ENCODE data around the gene APBA1. TPM values are rescaled to one million over a fixed set of nuclear protein-coding genes. Genes with fewer than 3 reads are reported as not detected.

APBA1 gene
- polyA plus RNA-seq, 3 donors, result 1.6 TPM; not detected in 2

GRCh38 chr9:69589156-69589555 lies 83.0 kb downstream of the APBA1 start:
- Histone ChIP-seq H3K9ac (ENCODE audit: insufficient read depth, low read length, poor library complexity, severe bottlenecking) (no peak overlapping the region), H2AFZ (ENCODE audit: insufficient read depth, low read depth, low read length, poor library complexity, severe bottlenecking) (no peak overlapping the region), H4K20me1 (ENCODE audit: insufficient read depth, low read length) (no peaks in the 10 kb centered on the region), H3K36me3 (replicated peaks in 1 of 2; ENCODE audit: control insufficient read depth in 1 of 2, insufficient read depth in 2 of 2, low read length in 2 of 2) (no peaks in the 10 kb centered on the region), H3K27me3 (ENCODE audit: control insufficient read depth in 2 of 2, insufficient read depth in 2 of 2, low read length in 2 of 2) (no peaks in the 10 kb centered on the region), H3K27ac (ENCODE audit: low read depth in 1 of 2, low read length in 2 of 2) (no peak overlapping the region), H3K79me2 (ENCODE audit: insufficient read depth, low read length) (no peaks in the 10 kb centered on the region), H3K4me1 (ENCODE audit: control insufficient read depth in 1 of 2, insufficient read depth in 2 of 2, low read length in 2 of 2) (no peaks in the 10 kb centered on the region), H3K4me3 (replicated peaks in 1 of 3; ENCODE audit: low read depth in 2 of 3, low read length in 3 of 3) (no peak overlapping the region), H3K4me2 (replicated peaks; ENCODE audit: extremely low read depth, low read length, poor library complexity, severe bottlenecking) (no peak overlapping the region), H3K9me3 (replicated peaks in 1 of 2; ENCODE audit: control insufficient read depth in 1 of 2, insufficient read depth in 1 of 2, low read length in 2 of 2) (no peaks in the 10 kb centered on the region)
- peaks cover 2 to 9% (median 5%) of the 10 kb centered on the region in 3 donors for H3K27me3 Mint-ChIP-seq (ENCODE audit: low read depth in 3 of 3)
- H3K9me3 Mint-ChIP-seq, result peaks cover 0 to 2% (median 1%) of the 10 kb centered on the region in 7 donors
- H3K4me1 Mint-ChIP-seq, result no peaks in the 10 kb centered on the region
- WGBS (ENCODE audit: insufficient coverage), result 100% methylated on average over 2 of the region's 3 CpGs
- no peaks in the 10 kb centered on the region for H3K36me3 Mint-ChIP-seq
- TF ChIP-seq CTCF (IDR thresholded peaks at IDR 0.05), result no peak
- no peak for DNase-seq
- no peak overlapping the region for H3K27ac Mint-ChIP-seq
- intact Hi-C loops (cut with micrococcal nuclease), result no loop called here
- H3K4me3 Mint-ChIP-seq, result no peak overlapping the region

- peaks cover 0 to 6% (median 5%) of the 10 kb centered on the region in 3 donors for H3K27me3 Mint-ChIP-seq (ENCODE audit: low read depth in 3 of 3)
- Histone ChIP-seq H2AFZ (ENCODE audit: insufficient read depth, low read depth, low read length, poor library complexity, severe bottlenecking) (no peak overlapping the region), H3K9me3 (replicated peaks in 1 of 2; ENCODE audit: control insufficient read depth in 1 of 2, insufficient read depth in 1 of 2, low read length in 2 of 2) (no peaks in the 10 kb centered on the region), H3K9ac (ENCODE audit: insufficient read depth, low read length, poor library complexity, severe bottlenecking) (no peak overlapping the region), H3K4me2 (replicated peaks; ENCODE audit: extremely low read depth, low read length, poor library complexity, severe bottlenecking) (no peak overlapping the region), H3K27me3 (ENCODE audit: control insufficient read depth in 2 of 2, insufficient read depth in 2 of 2, low read length in 2 of 2) (no peaks in the 10 kb centered on the region), H3K4me3 (replicated peaks in 1 of 3; ENCODE audit: low read depth in 2 of 3, low read length in 3 of 3) (no peak overlapping the region), H3K4me1 (ENCODE audit: control insufficient read depth in 1 of 2, insufficient read depth in 2 of 2, low read length in 2 of 2) (peaks cover 16% of the 10 kb centered on the region in 2 donors), H3K36me3 (replicated peaks in 1 of 2; ENCODE audit: control insufficient read depth in 1 of 2, insufficient read depth in 2 of 2, low read length in 2 of 2) (no peaks in the 10 kb centered on the region), H3K79me2 (ENCODE audit: insufficient read depth, low read length) (no peaks in the 10 kb centered on the region), H3K27ac (ENCODE audit: low read depth in 1 of 2, low read length in 2 of 2) (no peak overlapping the region), H4K20me1 (ENCODE audit: insufficient read depth, low read length) (no peaks in the 10 kb centered on the region)
- H3K4me1 Mint-ChIP-seq, result peaks cover 11% of the 10 kb centered on the region
- H3K36me3 Mint-ChIP-seq, result no peaks in the 10 kb centered on the region
- WGBS (ENCODE audit: insufficient coverage), result 77% methylated on average over 2 of the region's 2 CpGs
- H3K9me3 Mint-ChIP-seq, result peaks cover 0 to 6% (median 2%) of the 10 kb centered on the region in 7 donors
- H3K27ac Mint-ChIP-seq, result no peak overlapping the region
- intact Hi-C loops (cut with micrococcal nuclease), result no loop called here
- TF ChIP-seq CTCF (IDR thresholded peaks at IDR 0.05), result no peak
- no peak for DNase-seq
- H3K4me3 Mint-ChIP-seq, result no peak overlapping the region
Observed at GRCh38 chr9:69585571-69585970, 86.6 kb downstream of the APBA1 start.
